Keratinocyte (primary cell): ENCODE measurements around the gene LRRC63. TPM values are rescaled to one million over a fixed set of nuclear protein-coding genes. Genes with fewer than 3 reads are reported as not detected.

Experiments
- DNase-seq: peaks from one replicate; pipeline ENCODE4 v3.0.0-alpha.2; 2011; ENCODE audit warnings: low read depth, missing footprints, low spot score
- FAIRE-seq: peaks from 2 replicates; lab custom pipeline; 2011; peaks lifted over from hg19 to GRCh38; lab: Jason Lieb, UNC
- H2AFZ ChIP-seq: 2 replicates; pipeline ENCODE4 v1.6.0; 2012; ENCODE audit warnings: low read length, control low read depth, inconsistent platforms; ENCODE audit not compliant: control insufficient read depth
- H3K27ac ChIP-seq: 2 replicates; pipeline ENCODE4 v1.5.1; 2011; ENCODE audit warnings: low read length; ENCODE audit not compliant: control insufficient read depth, insufficient read depth
- H3K27me3 ChIP-seq: 3 replicates; pipeline ENCODE4 v1.6.0; 2011; ENCODE audit warnings: low read length; ENCODE audit not compliant: control insufficient read depth, insufficient read depth; ENCODE audit errors: extremely low read depth
- H3K36me3 ChIP-seq, 2 experiments: 2 replicates in 1 of 2; 3 replicates in 1 of 2; pipeline ENCODE4 v1.5.1; 2011; ENCODE audit warnings: low read length in 2 of 2, mild to moderate bottlenecking in 1 of 2; ENCODE audit not compliant: control insufficient read depth in 2 of 2, insufficient read depth in 2 of 2; ENCODE audit errors: extremely low read depth in 1 of 2
- H3K4me1 ChIP-seq: 3 replicates; pipeline ENCODE4 v1.5.1; 2011; ENCODE audit warnings: low read length; ENCODE audit not compliant: control insufficient read depth, insufficient read depth; ENCODE audit errors: extremely low read depth
- H3K4me2 ChIP-seq: 3 replicates; pipeline ENCODE4 v1.6.0; 2011; ENCODE audit warnings: low read depth, low read length; ENCODE audit not compliant: control insufficient read depth, insufficient read depth; ENCODE audit errors: extremely low read depth
- H3K4me3 ChIP-seq, 3 experiments: fragments of 200-600 bp in 1 of 3; sonication (generic) in 1 of 3; 2 replicates in 2 of 3; 3 replicates in 1 of 3; pipeline ENCODE4 v1.5.1; 2011 to 2016; ENCODE audit warnings: low read length in 3 of 3, mild to moderate bottlenecking in 3 of 3, control low read depth in 2 of 3, inconsistent platforms in 1 of 3, low read depth in 1 of 3, mixed read lengths in 1 of 3, mixed run types in 1 of 3, moderate library complexity in 1 of 3; ENCODE audit not compliant: control insufficient read depth in 2 of 3, insufficient read depth in 2 of 3; ENCODE audit errors: extremely low read depth in 1 of 3
- H3K79me2 ChIP-seq: 2 replicates; pipeline ENCODE4 v1.6.0; 2012; ENCODE audit warnings: low read length; ENCODE audit not compliant: control insufficient read depth, insufficient read depth
- H3K9ac ChIP-seq: 3 replicates; pipeline ENCODE4 v1.6.0; 2011; ENCODE audit warnings: low read length; ENCODE audit not compliant: control insufficient read depth, insufficient read depth; ENCODE audit errors: extremely low read depth
- H3K9me1 ChIP-seq: 3 replicates; pipeline ENCODE4 v1.6.0; 2011; ENCODE audit warnings: low read length; ENCODE audit not compliant: control insufficient read depth, insufficient read depth; ENCODE audit errors: extremely low read depth
- H3K9me3 ChIP-seq: 2 replicates; pipeline ENCODE4 v1.5.1; 2012; ENCODE audit warnings: low read depth, low read length; ENCODE audit not compliant: control insufficient read depth
- H4K20me1 ChIP-seq: 3 replicates; pipeline ENCODE4 v1.6.0; 2011; ENCODE audit warnings: low read length; ENCODE audit not compliant: control insufficient read depth, insufficient read depth; ENCODE audit errors: extremely low read depth
- EZH2 ChIP-seq: IDR thresholded peaks from one replicate; pipeline ENCODE4 v1.6.1; 2012; ENCODE audit warnings: inconsistent platforms, mild to moderate bottlenecking, low read length, moderate library complexity
- dilution Hi-C: fragments of 300-500 bp; cut with MboI; formaldehyde crosslinking; loops from one replicate; pipeline ENCODE4 v1.7.0; 2020; ENCODE audit warnings: low sequenced_read_pairs; ENCODE audit not compliant: extremely low pct_ligation_motif_present
- polyA plus RNA-seq, 5 experiments: library from polyadenylated mRNA; depleted of rRNA in 3 of 5; stranded (reverse) in 3 of 5; stranded (forward) in 1 of 5; unstranded in 1 of 5; fragments of >200 nt; gene quantifications; 1 replicate in 1 of 5; 2 replicates in 3 of 5; 3 replicates in 1 of 5; pipeline versions ENCODE4 v1.2.1 to v1.2.3, GENCODE V29; 2011 to 2012; ENCODE audit warnings: missing spikeins in 2 of 5, low read depth in 1 of 5, low replicate concordance in 1 of 5
- TF ChIP-seq, protein P1 (sequence below), 3 experiments: IDR thresholded peaks in 1 of 3; conservative IDR thresholded peaks in 1 of 3; optimal IDR thresholded peaks in 1 of 3; 2 replicates in 2 of 3; 3 replicates in 1 of 3; pipeline versions ENCODE3 to v1.5.1; 2011; ENCODE audit warnings: low read length in 3 of 3, mild to moderate bottlenecking in 3 of 3, moderate library complexity in 2 of 3, control low read depth in 1 of 3, inconsistent platforms in 1 of 3; ENCODE audit not compliant: insufficient read depth in 2 of 3; ENCODE audit errors: extremely low read depth in 1 of 3

Gene LRRC63
- polyA plus RNA-seq, 1 donor (not counting 4 experiments of a cell fraction or from before 2014, with no cell fraction given) = not detected

DNA sequence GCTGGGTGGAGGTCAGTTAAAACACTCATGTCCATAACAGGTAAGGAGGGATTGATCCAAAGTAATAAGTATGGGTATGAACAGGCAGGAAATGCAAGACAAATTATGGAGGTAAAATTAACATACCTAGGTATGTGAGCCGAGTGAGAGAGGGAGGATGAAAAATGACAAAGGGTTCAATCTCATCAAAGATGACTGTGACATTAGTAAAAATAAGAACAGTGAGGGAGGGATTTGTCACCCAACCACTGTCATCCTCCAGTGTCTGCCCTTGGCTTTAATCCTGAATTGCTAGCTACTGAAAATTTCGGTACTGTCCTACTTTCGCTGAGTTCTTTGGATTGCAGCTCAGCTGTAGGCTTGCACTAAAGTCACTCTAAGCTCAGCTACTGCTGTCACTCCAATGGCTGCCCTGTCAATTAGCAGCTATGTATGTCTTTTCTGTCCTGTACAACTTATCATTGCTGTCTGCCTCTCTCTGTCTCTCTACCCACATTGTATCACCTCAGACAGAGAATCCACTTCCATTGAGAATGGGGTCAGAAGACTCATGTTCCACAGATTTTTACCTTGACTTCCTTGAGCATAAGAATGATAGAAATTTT is 62.5 kb downstream of the LRRC63 start:
- Histone ChIP-seq H3K79me2 (no peaks in the 10 kb centered on the region), H3K4me3 (no peak overlapping the region), H2AFZ (no peak overlapping the region), H3K4me1 (no peaks in the 10 kb centered on the region), H3K9me3 (no peaks in the 10 kb centered on the region), H3K36me3 (no peaks in the 10 kb centered on the region), H3K9ac (no peak overlapping the region), H3K27ac (no peak overlapping the region), H3K27me3 (no peaks in the 10 kb centered on the region), H4K20me1 (no peaks in the 10 kb centered on the region), H3K4me2 (no peak overlapping the region), H3K9me1 (no peaks in the 10 kb centered on the region)
- dilution Hi-C loops = no loop called here
- FAIRE-seq (no peak), DNase-seq (no peak)
- TF ChIP-seq, protein P1, sequence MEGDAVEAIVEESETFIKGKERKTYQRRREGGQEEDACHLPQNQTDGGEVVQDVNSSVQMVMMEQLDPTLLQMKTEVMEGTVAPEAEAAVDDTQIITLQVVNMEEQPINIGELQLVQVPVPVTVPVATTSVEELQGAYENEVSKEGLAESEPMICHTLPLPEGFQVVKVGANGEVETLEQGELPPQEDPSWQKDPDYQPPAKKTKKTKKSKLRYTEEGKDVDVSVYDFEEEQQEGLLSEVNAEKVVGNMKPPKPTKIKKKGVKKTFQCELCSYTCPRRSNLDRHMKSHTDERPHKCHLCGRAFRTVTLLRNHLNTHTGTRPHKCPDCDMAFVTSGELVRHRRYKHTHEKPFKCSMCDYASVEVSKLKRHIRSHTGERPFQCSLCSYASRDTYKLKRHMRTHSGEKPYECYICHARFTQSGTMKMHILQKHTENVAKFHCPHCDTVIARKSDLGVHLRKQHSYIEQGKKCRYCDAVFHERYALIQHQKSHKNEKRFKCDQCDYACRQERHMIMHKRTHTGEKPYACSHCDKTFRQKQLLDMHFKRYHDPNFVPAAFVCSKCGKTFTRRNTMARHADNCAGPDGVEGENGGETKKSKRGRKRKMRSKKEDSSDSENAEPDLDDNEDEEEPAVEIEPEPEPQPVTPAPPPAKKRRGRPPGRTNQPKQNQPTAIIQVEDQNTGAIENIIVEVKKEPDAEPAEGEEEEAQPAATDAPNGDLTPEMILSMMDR (optimal IDR thresholded peaks at IDR 0.05 in 1 of 3, IDR thresholded peaks at IDR 0.05 in 1 of 3, conservative IDR thresholded peaks at IDR 0.05 in 1 of 3; ENCODE audit: extremely low read depth in 1 of 3, insufficient read depth in 2 of 3, low read length in 3 of 3) = no peak
- TF ChIP-seq EZH2 = no peak

DNA sequence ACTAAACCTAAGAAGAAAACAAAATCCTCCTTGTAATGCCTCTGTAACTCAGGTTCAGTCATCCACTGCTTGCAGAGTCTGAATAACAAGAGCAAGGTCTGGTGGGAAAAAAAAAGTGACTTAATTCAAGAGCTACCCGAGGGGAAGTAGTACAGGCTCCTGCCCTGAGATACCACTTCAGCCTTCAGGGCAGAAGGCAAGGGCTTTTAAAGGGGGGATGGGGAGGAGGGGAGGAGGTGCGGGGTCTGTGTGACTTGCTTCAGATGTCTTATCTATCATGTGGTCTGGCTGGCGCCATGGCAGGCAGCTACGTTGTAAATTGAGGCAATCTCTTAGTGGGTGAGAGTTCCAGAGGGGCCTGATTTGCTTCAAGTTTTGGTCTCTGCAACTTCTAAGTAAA is 66.7 kb downstream of the LRRC63 start:
- Histone ChIP-seq H3K4me3 (no peak overlapping the region), H3K4me1 (no peaks in the 10 kb centered on the region), H3K4me2 (no peak overlapping the region), H3K27me3 (no peaks in the 10 kb centered on the region), H3K9me3 (no peaks in the 10 kb centered on the region), H3K27ac (no peak overlapping the region), H3K9me1 (no peaks in the 10 kb centered on the region), H4K20me1 (no peaks in the 10 kb centered on the region), H2AFZ (no peak overlapping the region), H3K9ac (no peak overlapping the region), H3K36me3 (no peaks in the 10 kb centered on the region), H3K79me2 (no peaks in the 10 kb centered on the region)
- TF ChIP-seq, protein P1 (optimal IDR thresholded peaks at IDR 0.05 in 1 of 3, IDR thresholded peaks at IDR 0.05 in 1 of 3, conservative IDR thresholded peaks at IDR 0.05 in 1 of 3; ENCODE audit: extremely low read depth in 1 of 3, insufficient read depth in 2 of 3, low read length in 3 of 3) = no peak
- TF ChIP-seq EZH2 = no peak
- FAIRE-seq = no peak
- dilution Hi-C loops = no loop called here
- no peak for DNase-seq
